SK-N-SH (cell line): ENCODE measurements around the gene PGGHG. TPM values are rescaled to one million over a fixed set of nuclear protein-coding genes. Genes with fewer than 3 reads are reported as not detected.

ENCODE experiments used
- CTCF ChIA-PET: fragments of 300-600, 350-600 bp; formaldehyde crosslinking; extraction: SDS; loops from one replicate; lab custom pipeline; 2021; lab: Yijun Ruan, JAX
- POLR2A ChIA-PET: fragments of 350-600 bp; sonication (Branson Sonifier 250); formaldehyde crosslinking; extraction: SDS; loops from one replicate; lab custom pipeline; 2020; ENCODE audit warnings: antibody characterized with exemption, inconsistent platforms; lab: Yijun Ruan, JAX
- DNase-seq: peaks from one replicate; pipeline ENCODE4 v3.0.0; 2012
- H2AFZ ChIP-seq: fragments of 200-600 bp; sonication (generic); 2 replicates; pipeline ENCODE4 v1.8.1; 2016; ENCODE audit warnings: antibody characterized with exemption, mild to moderate bottlenecking, low read depth
- H3F3A ChIP-seq: fragments of 200-600 bp; sonication (generic); replicated peaks from 2 replicates; pipeline ENCODE3; 2016; ENCODE audit warnings: antibody characterized with exemption, mild to moderate bottlenecking; ENCODE audit not compliant: insufficient read depth
- H3K27ac ChIP-seq, 2 experiments: fragments of 200-500 bp in 1 of 2; fragments of 200-600 bp in 1 of 2; sonication (Bioruptor generic) in 1 of 2; sonication (generic), shearing (Covaris generic) in 1 of 2; 2 replicates each; pipeline versions ENCODE4 v1.5.1 to v1.6.1; 2014 to 2016; ENCODE audit warnings: low read depth in 2 of 2, inconsistent platforms in 1 of 2, low read length in 1 of 2, mild to moderate bottlenecking in 1 of 2, mixed read lengths in 1 of 2
- H3K27me3 ChIP-seq: fragments of 200-600 bp; sonication (generic), shearing (Covaris generic); 2 replicates; pipeline ENCODE4 v1.6.1; 2016; ENCODE audit warnings: mixed run types; ENCODE audit not compliant: insufficient read depth
- H3K36me3 ChIP-seq, 2 experiments: fragments of 200-500 bp in 1 of 2; fragments of 200-600 bp in 1 of 2; sonication (Bioruptor generic) in 1 of 2; sonication (generic) in 1 of 2; replicated peaks in 1 of 2; 2 replicates each; pipeline versions ENCODE3 to v1.5.1; 2014 to 2016; ENCODE audit warnings: low read length in 1 of 2, mild to moderate bottlenecking in 1 of 2; ENCODE audit not compliant: insufficient read depth in 2 of 2, control insufficient read depth in 1 of 2
- H3K4me1 ChIP-seq, 2 experiments: fragments of 200-500 bp in 1 of 2; fragments of 200-600 bp in 1 of 2; sonication (Bioruptor generic) in 1 of 2; sonication (generic), shearing (Covaris generic) in 1 of 2; 2 replicates each; pipeline versions ENCODE4 v1.5.1 to v1.6.1; 2014 to 2016; ENCODE audit warnings: low read depth in 1 of 2, low read length in 1 of 2, mixed run types in 1 of 2; ENCODE audit not compliant: insufficient read depth in 2 of 2, control insufficient read depth in 1 of 2
- H3K4me2 ChIP-seq: fragments of 200-600 bp; sonication (generic), shearing (Covaris generic); 2 replicates; pipeline ENCODE4 v1.6.1; 2017; ENCODE audit warnings: mixed run types
- H3K4me3 ChIP-seq, 2 experiments: fragments of 200-500 bp in 1 of 2; fragments of 200-600 bp in 1 of 2; sonication (Bioruptor generic) in 1 of 2; sonication (generic), shearing (Covaris generic) in 1 of 2; 2 replicates each; pipeline versions ENCODE4 v1.5.1 to v1.8.1; 2014 to 2016; ENCODE audit warnings: low read depth in 2 of 2, inconsistent platforms in 1 of 2, low read length in 1 of 2, mild to moderate bottlenecking in 1 of 2, mixed read lengths in 1 of 2, moderate library complexity in 1 of 2
- H3K79me2 ChIP-seq: fragments of 200-600 bp; sonication (generic); 2 replicates; pipeline ENCODE4 v1.8.1; 2017; ENCODE audit warnings: mild to moderate bottlenecking; ENCODE audit not compliant: insufficient read depth
- H3K9ac ChIP-seq: fragments of 200-600 bp; sonication (generic); 2 replicates; pipeline ENCODE4 v1.6.1; 2017; ENCODE audit warnings: mixed run types
- H3K9me2 ChIP-seq: fragments of 200-600 bp; sonication (generic); 2 replicates; pipeline ENCODE4 v1.6.1; 2017; ENCODE audit warnings: mixed run types
- H3K9me3 ChIP-seq: fragments of 200-600 bp; sonication (generic); 2 replicates; pipeline ENCODE4 v1.6.1; 2017; ENCODE audit warnings: mixed run types, mild to moderate bottlenecking, moderate library complexity
- H4K20me1 ChIP-seq: fragments of 200-600 bp; sonication (generic); 2 replicates; pipeline ENCODE4 v1.6.1; 2017; ENCODE audit warnings: mild to moderate bottlenecking, mixed run types; ENCODE audit not compliant: insufficient read depth
- EP300 ChIP-seq, 2 experiments: IDR thresholded peaks; 2 replicates each; pipeline versions ENCODE4 v1.4.0 to v1.6.1; 2012; ENCODE audit warnings: borderline replicate concordance in 1 of 2, low read depth in 1 of 2, low read length in 1 of 2
- FOSL2 ChIP-seq: IDR thresholded peaks from 2 replicates; pipeline ENCODE4 v1.4.0; 2012; ENCODE audit warnings: low read depth, mild to moderate bottlenecking, moderate library complexity, borderline replicate concordance
- FOXM1 ChIP-seq: IDR thresholded peaks from 2 replicates; pipeline ENCODE4 v1.4.0; 2012; ENCODE audit warnings: low read depth, mild to moderate bottlenecking
- GABPA ChIP-seq: IDR thresholded peaks from 2 replicates; pipeline ENCODE4 v1.4.0; 2012; ENCODE audit warnings: low read depth, mild to moderate bottlenecking
- NFIC ChIP-seq: IDR thresholded peaks from 2 replicates; pipeline ENCODE4 v1.4.0; 2012; ENCODE audit warnings: borderline replicate concordance
- RXRA ChIP-seq: IDR thresholded peaks from 2 replicates; pipeline ENCODE4 v1.4.0; 2012; ENCODE audit warnings: low read depth, mild to moderate bottlenecking, borderline replicate concordance
- SMC3 ChIP-seq: IDR thresholded peaks from 2 replicates; pipeline ENCODE4 v1.6.1; 2012; ENCODE audit warnings: low read depth, low read length, improper control_type of control experiment
- TAF1 ChIP-seq: IDR thresholded peaks from 2 replicates; pipeline ENCODE4 v1.6.1; 2012; ENCODE audit warnings: low read depth, mild to moderate bottlenecking, low read length, moderate library complexity, borderline replicate concordance
- WGBS: methylation state at CpG from one replicate; pipeline ENCODE4 v1.1.6; 2017; ENCODE audit warnings: low lambda C conversion rate; 5-methylcytosine and 5-hydroxymethylcytosine counted together
- polyA plus RNA-seq, 3 experiments: library from polyadenylated mRNA; depleted of rRNA; stranded (reverse); fragments of >200 nt; gene quantifications; 2 replicates each; pipeline ENCODE4 v1.2.3, GENCODE V29; 2012
- TF ChIP-seq, protein P1 (sequence below): IDR thresholded peaks from 2 replicates; pipeline ENCODE4; 2012
- TF ChIP-seq, protein P2 (sequence below): fragments of 150-350 bp; IDR thresholded peaks from 2 replicates; pipeline ENCODE4 v1.6.1; 2016; ENCODE audit warnings: mild to moderate bottlenecking, low read depth, low read length
- TF ChIP-seq, protein P3 (sequence below): fragments of 200-600 bp; sonication (generic); IDR thresholded peaks from 2 replicates; pipeline ENCODE4 v1.6.1; 2017; ENCODE audit warnings: antibody characterized with exemption, mild to moderate bottlenecking, moderate library complexity
- TF ChIP-seq, protein P4 (sequence below): fragments of 150-350 bp; IDR thresholded peaks from 2 replicates; pipeline ENCODE4 v1.6.1; 2017; ENCODE audit warnings: antibody characterized with exemption, low read length, low read depth, borderline replicate concordance

Gene PGGHG
- polyA plus RNA-seq, 1 of the 3 experiments (the other 2 are of a cell fraction): 19.9 TPM

DNA sequence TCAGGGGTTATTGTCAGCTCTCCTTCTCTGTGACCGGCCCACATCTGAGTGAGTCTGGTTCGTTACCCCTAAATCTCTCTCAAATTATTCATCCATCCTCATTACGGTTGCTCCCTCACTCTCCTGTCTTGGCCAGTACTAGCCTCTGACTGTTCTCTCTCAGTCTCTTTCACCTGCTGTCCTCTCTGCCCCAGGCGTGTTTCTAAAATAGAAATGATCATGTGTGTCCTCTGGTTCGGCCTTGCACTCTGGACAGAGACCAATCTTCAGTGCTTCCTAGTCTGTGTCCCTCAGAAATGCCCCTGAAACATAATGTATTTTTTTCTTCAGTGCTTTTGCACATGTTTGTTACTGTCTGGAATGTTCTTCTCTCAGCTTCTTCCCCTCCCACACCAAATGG is 47.3 kb upstream of the PGGHG start:
- Histone ChIP-seq H3F3A (peaks cover 9% of the 10 kb centered on the region), H3K9ac (no peak overlapping the region), H3K9me2 (no peaks in the 10 kb centered on the region), H4K20me1 (peaks cover 7% of the 10 kb centered on the region), H3K9me3 (no peaks in the 10 kb centered on the region), H3K27me3 (no peaks in the 10 kb centered on the region), H2AFZ (no peak overlapping the region), H3K4me2 (no peak overlapping the region), H3K27ac (no peak overlapping the region), H3K4me1 (peaks cover 0 to 4% of the 10 kb centered on the region in 2 experiments; a peak in 3 of 4 replicates), H3K4me3 (no peak overlapping the region), H3K79me2 (peaks cover 66% of the 10 kb centered on the region)
- no peak for DNase-seq
- ChIA-PET POLR2A (no interaction called here), CTCF (interaction anchor here (4.5 kb wide), 1 partner anchor 10 kb away, joined by 20 read pairs; no protein-coding TSS in a partner anchor)
- WGBS: 94% methylated on average over 5 of the region's 5 CpGs
- TF ChIP-seq TAF1 (no peak), SMC3 (no peak), RXRA (no peak), FOSL2 (no peak), FOXM1 (no peak), GABPA (no peak), EP300 (IDR thresholded peaks at IDR 0.05; ENCODE audit: borderline replicate concordance in 1 of 2, low read depth in 1 of 2, low read length in 1 of 2) (no peak)
- TF ChIP-seq, protein P1, sequence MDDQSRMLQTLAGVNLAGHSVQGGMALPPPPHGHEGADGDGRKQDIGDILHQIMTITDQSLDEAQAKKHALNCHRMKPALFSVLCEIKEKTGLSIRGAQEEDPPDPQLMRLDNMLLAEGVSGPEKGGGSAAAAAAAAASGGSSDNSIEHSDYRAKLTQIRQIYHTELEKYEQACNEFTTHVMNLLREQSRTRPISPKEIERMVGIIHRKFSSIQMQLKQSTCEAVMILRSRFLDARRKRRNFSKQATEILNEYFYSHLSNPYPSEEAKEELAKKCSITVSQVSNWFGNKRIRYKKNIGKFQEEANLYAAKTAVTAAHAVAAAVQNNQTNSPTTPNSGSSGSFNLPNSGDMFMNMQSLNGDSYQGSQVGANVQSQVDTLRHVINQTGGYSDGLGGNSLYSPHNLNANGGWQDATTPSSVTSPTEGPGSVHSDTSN: no peak
- TF ChIP-seq, protein P2, sequence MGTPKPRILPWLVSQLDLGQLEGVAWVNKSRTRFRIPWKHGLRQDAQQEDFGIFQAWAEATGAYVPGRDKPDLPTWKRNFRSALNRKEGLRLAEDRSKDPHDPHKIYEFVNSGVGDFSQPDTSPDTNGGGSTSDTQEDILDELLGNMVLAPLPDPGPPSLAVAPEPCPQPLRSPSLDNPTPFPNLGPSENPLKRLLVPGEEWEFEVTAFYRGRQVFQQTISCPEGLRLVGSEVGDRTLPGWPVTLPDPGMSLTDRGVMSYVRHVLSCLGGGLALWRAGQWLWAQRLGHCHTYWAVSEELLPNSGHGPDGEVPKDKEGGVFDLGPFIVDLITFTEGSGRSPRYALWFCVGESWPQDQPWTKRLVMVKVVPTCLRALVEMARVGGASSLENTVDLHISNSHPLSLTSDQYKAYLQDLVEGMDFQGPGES: no peak
- TF ChIP-seq, protein P3, sequence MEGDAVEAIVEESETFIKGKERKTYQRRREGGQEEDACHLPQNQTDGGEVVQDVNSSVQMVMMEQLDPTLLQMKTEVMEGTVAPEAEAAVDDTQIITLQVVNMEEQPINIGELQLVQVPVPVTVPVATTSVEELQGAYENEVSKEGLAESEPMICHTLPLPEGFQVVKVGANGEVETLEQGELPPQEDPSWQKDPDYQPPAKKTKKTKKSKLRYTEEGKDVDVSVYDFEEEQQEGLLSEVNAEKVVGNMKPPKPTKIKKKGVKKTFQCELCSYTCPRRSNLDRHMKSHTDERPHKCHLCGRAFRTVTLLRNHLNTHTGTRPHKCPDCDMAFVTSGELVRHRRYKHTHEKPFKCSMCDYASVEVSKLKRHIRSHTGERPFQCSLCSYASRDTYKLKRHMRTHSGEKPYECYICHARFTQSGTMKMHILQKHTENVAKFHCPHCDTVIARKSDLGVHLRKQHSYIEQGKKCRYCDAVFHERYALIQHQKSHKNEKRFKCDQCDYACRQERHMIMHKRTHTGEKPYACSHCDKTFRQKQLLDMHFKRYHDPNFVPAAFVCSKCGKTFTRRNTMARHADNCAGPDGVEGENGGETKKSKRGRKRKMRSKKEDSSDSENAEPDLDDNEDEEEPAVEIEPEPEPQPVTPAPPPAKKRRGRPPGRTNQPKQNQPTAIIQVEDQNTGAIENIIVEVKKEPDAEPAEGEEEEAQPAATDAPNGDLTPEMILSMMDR: no peak
- TF ChIP-seq, protein P4, sequence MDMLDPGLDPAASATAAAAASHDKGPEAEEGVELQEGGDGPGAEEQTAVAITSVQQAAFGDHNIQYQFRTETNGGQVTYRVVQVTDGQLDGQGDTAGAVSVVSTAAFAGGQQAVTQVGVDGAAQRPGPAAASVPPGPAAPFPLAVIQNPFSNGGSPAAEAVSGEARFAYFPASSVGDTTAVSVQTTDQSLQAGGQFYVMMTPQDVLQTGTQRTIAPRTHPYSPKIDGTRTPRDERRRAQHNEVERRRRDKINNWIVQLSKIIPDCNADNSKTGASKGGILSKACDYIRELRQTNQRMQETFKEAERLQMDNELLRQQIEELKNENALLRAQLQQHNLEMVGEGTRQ: no peak
- TF ChIP-seq, all 33 proteins: peak for 0
- H3K36me3 ChIP-seq: peaks cover 55 to 59% of the 10 kb centered on the region in 2 experiments

DNA sequence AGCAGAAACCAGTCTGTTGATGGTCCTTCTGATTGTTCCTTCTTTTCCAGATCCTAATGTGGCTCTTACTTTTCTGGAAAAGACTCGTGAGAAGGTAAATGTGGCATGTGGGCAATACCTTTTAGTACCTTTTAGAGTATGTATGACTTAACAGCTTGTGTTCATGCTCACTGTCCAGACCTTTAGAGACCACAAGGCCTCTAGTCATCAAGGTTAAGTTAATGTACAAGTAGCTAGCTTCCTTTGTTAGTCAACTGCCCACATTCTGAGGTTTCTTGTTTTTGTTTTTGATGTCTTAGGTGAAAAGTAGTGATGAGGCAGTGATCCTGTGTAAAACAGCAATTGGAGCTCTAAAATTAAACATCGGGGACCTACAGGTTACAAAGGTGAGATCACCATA is 44.5 kb upstream of the PGGHG start:
- H3K4me3 ChIP-seq: no peak overlapping the region
- no peak overlapping the region for H3K27ac ChIP-seq
- peaks cover 7% of the 10 kb centered on the region for H4K20me1 ChIP-seq
- no peak for DNase-seq
- no peaks in the 10 kb centered on the region for H3K4me1 ChIP-seq
- no peak overlapping the region for H2AFZ ChIP-seq
- no peak overlapping the region for H3K4me2 ChIP-seq
- H3K27me3 ChIP-seq: no peaks in the 10 kb centered on the region
- peaks cover 40% of the 10 kb centered on the region for H3K79me2 ChIP-seq
- no peaks in the 10 kb centered on the region for H3K9me3 ChIP-seq
- 98% methylated on average over 2 of the region's 2 CpGs for WGBS
- H3K36me3 ChIP-seq: peaks cover 74 to 75% of the 10 kb centered on the region in 2 experiments
- H3K9ac ChIP-seq: no peak overlapping the region
- TF ChIP-seq NFIC: no peak
- TF ChIP-seq TAF1: no peak
- TF ChIP-seq, all 33 proteins: peak for 0
- H3F3A ChIP-seq: peaks cover 12% of the 10 kb centered on the region
- H3K9me2 ChIP-seq: no peaks in the 10 kb centered on the region
- POLR2A ChIA-PET: no interaction called here
- CTCF ChIA-PET: interaction anchor here (0.9 to 1.5 kb wide), 4 partner anchors 11 to 205 kb away, joined by 3 to 4 read pairs (median 3); partner anchors contain the start of gene PTDSS2
